Thyroid gland (tissue), 4 donors: ENCODE data around the gene PAX8.

Experiments used
- CTCF ChIP-seq, 6 experiments: fragments of 200-600 bp in 3 of 6; fragments of 450-650 bp in 3 of 6; sonication (generic) in 3 of 6; IDR thresholded peaks; one replicate each; pipeline ENCODE4 v1.5.1; 2016 to 2019; ENCODE audit warnings: antibody characterized with exemption in 6 of 6, mild to moderate bottlenecking in 2 of 6, inconsistent platforms in 1 of 6, moderate library complexity in 1 of 6
- POLR2A ChIP-seq, 2 donors: fragments of 450-650 bp; IDR thresholded peaks; one replicate each; pipeline ENCODE4 v1.6.1; 2017; ENCODE audit warnings: antibody characterized with exemption in 2 of 2, mild to moderate bottlenecking in 2 of 2, moderate library complexity in 1 of 2

DNA sequence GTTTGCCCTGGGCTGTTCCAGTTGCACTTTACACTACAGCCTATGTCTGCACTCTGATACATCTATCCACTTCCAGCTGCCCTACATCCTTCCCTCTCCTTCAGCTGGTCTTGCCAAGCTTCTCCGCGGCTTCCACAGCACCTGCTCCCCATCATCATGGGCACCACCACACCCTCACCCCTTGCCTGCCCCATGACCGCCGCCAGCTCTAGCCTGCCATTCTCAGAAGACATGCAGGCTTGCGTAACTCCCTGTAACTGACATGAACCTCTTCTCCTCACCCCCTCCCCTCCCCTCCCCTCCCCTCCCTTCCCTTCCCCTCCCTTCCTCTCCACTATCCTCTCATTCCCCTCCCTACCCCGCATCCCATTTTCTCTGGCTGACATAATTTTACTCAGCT, 46.0 kb downstream of the PAX8 start:
- TF ChIP-seq CTCF (IDR thresholded peaks at IDR 0.05) (no peak), POLR2A (IDR thresholded peaks at IDR 0.05) (no peak)
